Ishikawa (cell line): ENCODE data around the gene RUVBL1.

Experiments used
- CREB1 ChIP-seq: IDR thresholded peaks from 2 replicates; pipeline ENCODE4 v1.6.1; 2012; ENCODE audit warnings: low read depth
- EGR1 ChIP-seq: IDR thresholded peaks from 2 replicates; pipeline ENCODE4 v1.6.1; 2012
- EP300 ChIP-seq: IDR thresholded peaks from 2 replicates; pipeline ENCODE4 v1.6.1; 2012; ENCODE audit warnings: borderline replicate concordance
- FOXM1 ChIP-seq: IDR thresholded peaks from 2 replicates; pipeline ENCODE4 v1.6.1; 2012; ENCODE audit warnings: low read depth, borderline replicate concordance
- MAX ChIP-seq: IDR thresholded peaks from 2 replicates; pipeline ENCODE4 v1.6.1; 2012
- NFIC ChIP-seq: IDR thresholded peaks from 2 replicates; pipeline ENCODE4 v1.6.1; 2012
- REST ChIP-seq: IDR thresholded peaks from 2 replicates; pipeline ENCODE4 v1.6.1; 2012; ENCODE audit warnings: low read depth, mild to moderate bottlenecking
- TAF1 ChIP-seq: IDR thresholded peaks from 2 replicates; pipeline ENCODE4 v1.6.1; 2012; ENCODE audit warnings: low read depth, mild to moderate bottlenecking
- TCF12 ChIP-seq: IDR thresholded peaks from 2 replicates; pipeline ENCODE4 v1.6.1; 2012; ENCODE audit warnings: low read depth
- YY1 ChIP-seq: IDR thresholded peaks from 2 replicates; pipeline ENCODE4 v1.6.1; 2012; ENCODE audit warnings: low read depth
- TF ChIP-seq, protein P1 (sequence below): IDR thresholded peaks from 2 replicates; pipeline ENCODE4 v1.6.1; 2012

DNA sequence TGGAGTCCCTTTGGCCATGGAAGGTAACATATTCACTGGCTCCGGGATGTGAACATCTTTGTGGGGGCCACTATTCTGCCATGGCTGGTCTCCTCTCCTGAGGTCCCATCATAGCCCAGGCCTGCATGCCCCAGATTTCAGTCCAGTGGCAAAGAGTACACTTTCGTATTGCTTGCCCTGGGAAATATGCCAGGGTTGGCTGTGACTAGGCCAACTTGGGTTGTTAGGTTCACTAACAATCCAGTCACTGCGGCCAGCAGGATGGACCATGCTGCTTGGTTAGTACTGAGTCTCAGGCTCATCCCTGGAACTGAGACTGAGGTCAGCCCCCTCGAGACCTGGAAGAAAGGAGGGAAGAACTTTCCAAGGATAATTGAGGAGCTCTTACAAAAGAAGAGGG is 19.9 kb upstream of the RUVBL1 start:
- no peak for TF ChIP-seq TAF1
- no peak for TF ChIP-seq YY1
- TF ChIP-seq NFIC = no peak
- no peak for TF ChIP-seq EP300
- TF ChIP-seq REST = no peak
- no peak for TF ChIP-seq FOXM1
- no peak for TF ChIP-seq MAX
- no peak for TF ChIP-seq TCF12
- no peak for TF ChIP-seq CREB1
- TF ChIP-seq, protein P1, sequence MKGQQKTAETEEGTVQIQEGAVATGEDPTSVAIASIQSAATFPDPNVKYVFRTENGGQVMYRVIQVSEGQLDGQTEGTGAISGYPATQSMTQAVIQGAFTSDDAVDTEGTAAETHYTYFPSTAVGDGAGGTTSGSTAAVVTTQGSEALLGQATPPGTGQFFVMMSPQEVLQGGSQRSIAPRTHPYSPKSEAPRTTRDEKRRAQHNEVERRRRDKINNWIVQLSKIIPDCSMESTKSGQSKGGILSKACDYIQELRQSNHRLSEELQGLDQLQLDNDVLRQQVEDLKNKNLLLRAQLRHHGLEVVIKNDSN = no peak
- no peak for TF ChIP-seq EGR1
